HEK293 (cell line): Measurements from ENCODE around the gene FAM89B.

ENCODE experiments used
- CTCF ChIA-PET: fragments of 350-600 bp; formaldehyde crosslinking; extraction: SDS; loops from one replicate; lab custom pipeline; 2021; ENCODE audit warnings: antibody characterized with exemption; lab: Yijun Ruan, JAX
- POLR2A ChIA-PET: fragments of 300-600 bp; formaldehyde crosslinking; extraction: SDS; loops from one replicate; lab custom pipeline; 2020; ENCODE audit warnings: antibody characterized with exemption, inconsistent platforms; lab: Yijun Ruan, JAX
- H3K27ac ChIP-seq: fragments of 200-500 bp; sonication (Bioruptor generic); 2 replicates; pipeline ENCODE4 v1.5.1; 2014; ENCODE audit warnings: low read depth, low read length, control low read depth, inconsistent platforms; ENCODE audit errors: extremely low read depth
- H3K36me3 ChIP-seq, 2 experiments: fragments of 200-500 bp in 1 of 2; sonication (Bioruptor generic) in 1 of 2; 1 replicate in 1 of 2; 2 replicates in 1 of 2; pipeline ENCODE4 v1.5.1; 2014 to 2017; ENCODE audit warnings: inconsistent platforms in 2 of 2, low read length in 2 of 2; ENCODE audit not compliant: control insufficient read depth in 2 of 2, insufficient read depth in 1 of 2
- H3K4me1 ChIP-seq: fragments of 200-500 bp; sonication (Bioruptor generic); 2 replicates; pipeline ENCODE4 v1.5.1; 2014; ENCODE audit warnings: mild to moderate bottlenecking, low read length, inconsistent platforms; ENCODE audit not compliant: control insufficient read depth, insufficient read depth
- H3K4me3 ChIP-seq: 2 replicates; pipeline ENCODE4 v1.5.1; 2011; ENCODE audit warnings: low read depth, mild to moderate bottlenecking, control low read depth, low read length, moderate library complexity
- H3K9me3 ChIP-seq: fragments of 200-500 bp; sonication (Bioruptor generic); 2 replicates; pipeline ENCODE4 v1.5.1; 2014; ENCODE audit warnings: low read depth, low read length, inconsistent platforms; ENCODE audit not compliant: control insufficient read depth, insufficient read depth
- EGR2 ChIP-seq: fragments of 450-650 bp; formaldehyde crosslinking; IDR thresholded peaks from 2 replicates; pipeline ENCODE4 v1.5.1; 2016; ENCODE audit warnings: low read depth, missing biosample characterization, missing genetic modification characterization
- IKZF3 ChIP-seq: fragments of 450-650 bp; IDR thresholded peaks from 2 replicates; pipeline ENCODE4 v1.5.0; 2018; ENCODE audit warnings: missing biosample characterization, mild to moderate bottlenecking, missing genetic modification characterization, moderate library complexity
- KLF1 ChIP-seq: fragments of 450-650 bp; formaldehyde crosslinking; IDR thresholded peaks from 2 replicates; pipeline ENCODE4 v1.5.1; 2016; ENCODE audit warnings: missing biosample characterization, missing genetic modification characterization
- KLF10 ChIP-seq: fragments of 450-650 bp; IDR thresholded peaks from 2 replicates; pipeline ENCODE4 v1.5.1; 2018; ENCODE audit warnings: missing biosample characterization, mild to moderate bottlenecking, missing genetic modification characterization
- SP2 ChIP-seq: fragments of 450-650 bp; formaldehyde crosslinking; IDR thresholded peaks from 2 replicates; pipeline ENCODE4 v1.5.1; 2016; ENCODE audit warnings: missing biosample characterization, missing genetic modification characterization
- SP3 ChIP-seq: fragments of 450-650 bp; formaldehyde crosslinking; IDR thresholded peaks from 2 replicates; pipeline ENCODE4 v1.5.1; 2016; ENCODE audit warnings: missing biosample characterization, missing genetic modification characterization
- ZBTB48 ChIP-seq: fragments of 450-650 bp; formaldehyde crosslinking; IDR thresholded peaks from 2 replicates; pipeline ENCODE4 v1.5.1; 2016; ENCODE audit warnings: missing biosample characterization, missing genetic modification characterization
- ZBTB7A ChIP-seq: fragments of 450-650 bp; formaldehyde crosslinking; IDR thresholded peaks from 2 replicates; pipeline ENCODE4 v1.5.1; 2016; ENCODE audit warnings: low read depth, missing biosample characterization, missing genetic modification characterization
- ZBTB8A ChIP-seq: fragments of 450-650 bp; formaldehyde crosslinking; IDR thresholded peaks from 2 replicates; pipeline ENCODE4 v1.5.1; 2016; ENCODE audit warnings: missing biosample characterization, missing genetic modification characterization
- ZFP69B ChIP-seq: fragments of 450-650 bp; formaldehyde crosslinking; IDR thresholded peaks from 2 replicates; pipeline ENCODE4 v1.5.1; 2016; ENCODE audit warnings: missing biosample characterization, missing genetic modification characterization
- ZNF335 ChIP-seq: fragments of 450-650 bp; formaldehyde crosslinking; conservative IDR thresholded peaks from 2 replicates; pipeline ENCODE4 v1.5.1; 2016; ENCODE audit warnings: missing biosample characterization, missing genetic modification characterization
- ZNF561 ChIP-seq: fragments of 450-650 bp; IDR thresholded peaks from 2 replicates; pipeline ENCODE4 v1.5.1; 2018; ENCODE audit warnings: missing biosample characterization, missing genetic modification characterization, borderline replicate concordance
- ZNF600 ChIP-seq: fragments of 450-650 bp; formaldehyde crosslinking; IDR thresholded peaks from 2 replicates; pipeline ENCODE4 v1.5.1; 2016; ENCODE audit warnings: missing biosample characterization, missing genetic modification characterization
- ZNF660 ChIP-seq: fragments of 450-650 bp; IDR thresholded peaks from 2 replicates; pipeline ENCODE4 v1.5.1; 2018; ENCODE audit warnings: missing biosample characterization, mild to moderate bottlenecking, missing genetic modification characterization
- ZNF76 ChIP-seq: fragments of 450-650 bp; formaldehyde crosslinking; IDR thresholded peaks from 2 replicates; pipeline ENCODE4; 2016; ENCODE audit warnings: low read depth, missing biosample characterization, missing genetic modification characterization, borderline replicate concordance
- ZSCAN30 ChIP-seq: fragments of 450-650 bp; IDR thresholded peaks from 2 replicates; pipeline ENCODE4 v1.5.1; 2018; ENCODE audit warnings: missing biosample characterization, mild to moderate bottlenecking, missing genetic modification characterization, moderate library complexity
- TF ChIP-seq, protein P1 (sequence below): fragments of 450-650 bp; formaldehyde crosslinking; IDR thresholded peaks from 2 replicates; pipeline ENCODE4 v1.5.1; 2016; ENCODE audit warnings: missing biosample characterization, missing genetic modification characterization
- TF ChIP-seq, protein P2 (sequence below): fragments of 450-650 bp; formaldehyde crosslinking; optimal IDR thresholded peaks from 2 replicates; pipeline ENCODE3; 2016; ENCODE audit warnings: missing biosample characterization, mild to moderate bottlenecking, missing genetic modification characterization
- TF ChIP-seq, protein P3 (sequence below): fragments of 450-650 bp; formaldehyde crosslinking; IDR thresholded peaks from 2 replicates; pipeline ENCODE4 v1.5.1; 2016; ENCODE audit warnings: missing biosample characterization, missing genetic modification characterization
- TF ChIP-seq, protein P4 (sequence below): fragments of 450-650 bp; formaldehyde crosslinking; IDR thresholded peaks from 2 replicates; pipeline ENCODE4 v1.5.1; 2016; ENCODE audit warnings: missing biosample characterization, missing genetic modification characterization
- TF ChIP-seq, protein P5 (sequence below): fragments of 450-650 bp; formaldehyde crosslinking; IDR thresholded peaks from 2 replicates; pipeline ENCODE4 v1.5.1; 2016; ENCODE audit warnings: missing biosample characterization, missing genetic modification characterization

FAM89B gene

DNA sequence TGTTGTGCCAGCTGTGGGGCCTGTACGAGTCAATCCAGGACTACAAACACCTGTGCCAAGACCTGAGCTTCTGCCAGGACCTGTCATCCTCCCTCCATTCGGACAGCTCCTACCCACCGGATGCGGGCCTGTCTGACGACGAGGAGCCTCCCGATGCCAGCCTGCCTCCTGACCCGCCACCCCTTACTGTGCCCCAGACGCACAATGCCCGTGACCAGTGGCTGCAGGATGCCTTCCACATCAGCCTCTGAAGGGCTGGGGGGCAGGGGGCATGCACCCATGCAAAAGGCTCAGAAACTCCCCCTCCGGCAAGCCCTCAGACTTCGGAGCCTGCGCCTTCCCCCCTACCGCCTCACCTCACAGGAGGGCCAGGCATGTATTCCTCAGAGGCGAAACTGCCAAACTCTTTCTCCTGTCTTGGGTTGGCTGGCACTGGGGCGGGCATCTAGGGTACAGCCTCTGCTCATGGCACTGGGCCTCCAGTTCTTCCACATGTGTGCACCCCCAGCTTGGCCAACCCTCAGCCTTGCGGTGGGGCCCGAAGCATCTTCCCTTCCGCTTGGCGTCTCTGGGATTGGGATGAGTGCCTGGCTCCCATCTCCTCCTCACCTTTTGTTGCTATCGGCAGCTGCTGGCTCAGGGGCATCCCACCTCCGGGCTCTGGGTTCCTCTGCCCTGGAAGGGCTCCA is 1.2 kb downstream of the FAM89B start (continued):
- TF ChIP-seq, protein P1, sequence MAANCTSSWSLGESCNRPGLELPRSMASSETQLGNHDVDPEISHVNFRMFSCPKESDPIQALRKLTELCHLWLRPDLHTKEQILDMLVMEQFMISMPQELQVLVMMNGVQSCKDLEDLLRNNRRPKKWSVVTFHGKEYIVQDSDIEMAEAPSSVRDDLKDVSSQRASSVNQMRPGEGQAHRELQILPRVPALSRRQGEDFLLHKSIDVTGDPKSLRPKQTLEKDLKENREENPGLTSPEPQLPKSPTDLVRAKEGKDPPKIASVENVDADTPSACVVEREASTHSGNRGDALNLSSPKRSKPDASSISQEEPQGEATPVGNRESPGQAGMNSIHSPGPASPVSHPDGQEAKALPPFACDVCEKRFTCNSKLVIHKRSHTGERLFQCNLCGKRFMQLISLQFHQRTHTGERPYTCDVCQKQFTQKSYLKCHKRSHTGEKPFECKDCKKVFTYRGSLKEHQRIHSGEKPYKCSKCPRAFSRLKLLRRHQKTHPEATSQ = no peak
- TF ChIP-seq, all 188 proteins: peak for 6

DNA sequence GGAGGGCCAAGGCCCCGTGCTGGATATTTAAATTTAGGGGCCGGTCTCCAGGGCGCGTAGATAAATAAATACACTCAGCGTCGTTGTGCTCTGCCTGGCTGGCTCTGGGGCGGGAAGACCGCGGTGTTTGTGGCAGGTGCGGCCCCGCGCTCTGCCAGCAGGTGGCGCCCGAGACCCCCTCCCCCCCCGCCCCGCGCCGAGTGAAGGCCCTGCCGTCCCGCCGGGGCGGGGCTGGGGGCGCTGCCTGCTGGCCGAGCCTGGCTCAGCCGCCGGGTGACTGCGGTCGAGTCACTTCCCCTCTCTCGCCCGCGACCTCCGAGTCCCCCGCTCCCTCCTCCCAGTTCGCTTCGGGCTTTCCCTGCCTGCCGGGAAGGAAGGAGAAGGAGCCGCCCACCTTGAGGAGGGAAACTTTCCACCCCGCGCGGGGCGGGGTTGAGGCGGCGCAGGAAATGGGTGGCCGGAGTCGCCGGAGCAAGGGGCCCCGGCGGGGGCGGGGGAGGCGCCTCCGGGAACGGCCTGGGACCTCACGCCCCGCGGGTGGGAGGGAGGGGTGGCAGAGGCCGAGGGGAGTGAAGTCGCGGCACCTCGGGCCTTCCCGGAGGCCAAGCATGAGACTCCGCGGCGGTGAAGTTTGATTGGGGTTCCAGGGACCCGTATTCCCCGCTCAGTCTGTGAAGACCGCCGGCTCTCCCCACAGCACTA is 1.9 kb downstream of the FAM89B start:
- ChIA-PET CTCF (interaction anchor here (1.2 to 5.6 kb wide), 6 partner anchors 13 to 41 kb away, joined by 4 to 133 read pairs (median 10); no protein-coding TSS in a partner anchor), POLR2A (interaction anchor here (1.1 kb wide), 1 partner anchor 19 kb away, joined by 3 read pairs; no protein-coding TSS in a partner anchor)
- peak overlapping the region; percentile 57 for H3K27ac ChIP-seq
- H3K4me3 ChIP-seq = peak overlapping the region; percentile 39
- no peaks in the 10 kb centered on the region for H3K9me3 ChIP-seq
- H3K36me3 ChIP-seq = peaks cover 0 to 10% of the 10 kb centered on the region in 2 experiments; a peak in 1 of 3 replicates
- peaks cover 17% of the 10 kb centered on the region; the same call in 1 of the 2 replicates for H3K4me1 ChIP-seq
- peak; percentile 49; the same call in 1 of the 2 replicates for TF ChIP-seq ZBTB48
- TF ChIP-seq SP3 (tag by site-specific recombination) = peak; percentile 74
- TF ChIP-seq, protein P2, sequence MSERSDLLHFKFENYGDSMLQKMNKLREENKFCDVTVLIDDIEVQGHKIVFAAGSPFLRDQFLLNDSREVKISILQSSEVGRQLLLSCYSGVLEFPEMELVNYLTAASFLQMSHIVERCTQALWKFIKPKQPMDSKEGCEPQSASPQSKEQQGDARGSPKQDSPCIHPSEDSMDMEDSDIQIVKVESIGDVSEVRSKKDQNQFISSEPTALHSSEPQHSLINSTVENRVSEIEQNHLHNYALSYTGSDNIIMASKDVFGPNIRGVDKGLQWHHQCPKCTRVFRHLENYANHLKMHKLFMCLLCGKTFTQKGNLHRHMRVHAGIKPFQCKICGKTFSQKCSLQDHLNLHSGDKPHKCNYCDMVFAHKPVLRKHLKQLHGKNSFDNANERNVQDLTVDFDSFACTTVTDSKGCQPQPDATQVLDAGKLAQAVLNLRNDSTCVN (tag by site-specific recombination) = peak; percentile 37
- TF ChIP-seq ZBTB8A (tag by site-specific recombination) = 0 out of 2 replicates have a peak, but pooled peaks have one; percentile 3
- peak; percentile 22; the same call in 1 of the 2 replicates for TF ChIP-seq EGR2
- TF ChIP-seq IKZF3 (tag by site-specific recombination) = 0 out of 2 replicates have a peak, but pooled peaks have one; percentile 16
- TF ChIP-seq KLF10 (tag by site-specific recombination) = peak; percentile 85; the same call in 1 of the 2 replicates
- no peak for TF ChIP-seq ZBTB7A
- TF ChIP-seq, protein P3, sequence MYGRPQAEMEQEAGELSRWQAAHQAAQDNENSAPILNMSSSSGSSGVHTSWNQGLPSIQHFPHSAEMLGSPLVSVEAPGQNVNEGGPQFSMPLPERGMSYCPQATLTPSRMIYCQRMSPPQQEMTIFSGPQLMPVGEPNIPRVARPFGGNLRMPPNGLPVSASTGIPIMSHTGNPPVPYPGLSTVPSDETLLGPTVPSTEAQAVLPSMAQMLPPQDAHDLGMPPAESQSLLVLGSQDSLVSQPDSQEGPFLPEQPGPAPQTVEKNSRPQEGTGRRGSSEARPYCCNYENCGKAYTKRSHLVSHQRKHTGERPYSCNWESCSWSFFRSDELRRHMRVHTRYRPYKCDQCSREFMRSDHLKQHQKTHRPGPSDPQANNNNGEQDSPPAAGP (tag by site-specific recombination) = no peak
- TF ChIP-seq, protein P4, sequence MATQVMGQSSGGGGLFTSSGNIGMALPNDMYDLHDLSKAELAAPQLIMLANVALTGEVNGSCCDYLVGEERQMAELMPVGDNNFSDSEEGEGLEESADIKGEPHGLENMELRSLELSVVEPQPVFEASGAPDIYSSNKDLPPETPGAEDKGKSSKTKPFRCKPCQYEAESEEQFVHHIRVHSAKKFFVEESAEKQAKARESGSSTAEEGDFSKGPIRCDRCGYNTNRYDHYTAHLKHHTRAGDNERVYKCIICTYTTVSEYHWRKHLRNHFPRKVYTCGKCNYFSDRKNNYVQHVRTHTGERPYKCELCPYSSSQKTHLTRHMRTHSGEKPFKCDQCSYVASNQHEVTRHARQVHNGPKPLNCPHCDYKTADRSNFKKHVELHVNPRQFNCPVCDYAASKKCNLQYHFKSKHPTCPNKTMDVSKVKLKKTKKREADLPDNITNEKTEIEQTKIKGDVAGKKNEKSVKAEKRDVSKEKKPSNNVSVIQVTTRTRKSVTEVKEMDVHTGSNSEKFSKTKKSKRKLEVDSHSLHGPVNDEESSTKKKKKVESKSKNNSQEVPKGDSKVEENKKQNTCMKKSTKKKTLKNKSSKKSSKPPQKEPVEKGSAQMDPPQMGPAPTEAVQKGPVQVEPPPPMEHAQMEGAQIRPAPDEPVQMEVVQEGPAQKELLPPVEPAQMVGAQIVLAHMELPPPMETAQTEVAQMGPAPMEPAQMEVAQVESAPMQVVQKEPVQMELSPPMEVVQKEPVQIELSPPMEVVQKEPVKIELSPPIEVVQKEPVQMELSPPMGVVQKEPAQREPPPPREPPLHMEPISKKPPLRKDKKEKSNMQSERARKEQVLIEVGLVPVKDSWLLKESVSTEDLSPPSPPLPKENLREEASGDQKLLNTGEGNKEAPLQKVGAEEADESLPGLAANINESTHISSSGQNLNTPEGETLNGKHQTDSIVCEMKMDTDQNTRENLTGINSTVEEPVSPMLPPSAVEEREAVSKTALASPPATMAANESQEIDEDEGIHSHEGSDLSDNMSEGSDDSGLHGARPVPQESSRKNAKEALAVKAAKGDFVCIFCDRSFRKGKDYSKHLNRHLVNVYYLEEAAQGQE = no peak
- peak; percentile 7; the same call in 1 of the 2 replicates for TF ChIP-seq ZFP69B (tag by site-specific recombination)
- TF ChIP-seq ZNF561 (tag by site-specific recombination) = peak; percentile 31; the same call in 1 of the 2 replicates
- no peak; the same call in 1 of the 2 replicates for TF ChIP-seq ZNF76 (tag by site-specific recombination)
- peak; percentile 22; the same call in 1 of the 2 replicates for TF ChIP-seq ZNF660 (tag by site-specific recombination)
- peak; percentile 45; the same call in 1 of the 2 replicates for TF ChIP-seq KLF1 (tag by site-specific recombination)
- 0 out of 2 replicates have a peak, but pooled peaks have one; percentile 19 for TF ChIP-seq ZSCAN30 (tag by site-specific recombination)
- TF ChIP-seq, protein P1 = 0 out of 2 replicates have a peak, but pooled peaks have one; percentile 23
- peak; percentile 69 for TF ChIP-seq ZNF335 (tag by site-specific recombination)
- TF ChIP-seq SP2 (tag by site-specific recombination) = peak; percentile 85
- TF ChIP-seq, protein P5, sequence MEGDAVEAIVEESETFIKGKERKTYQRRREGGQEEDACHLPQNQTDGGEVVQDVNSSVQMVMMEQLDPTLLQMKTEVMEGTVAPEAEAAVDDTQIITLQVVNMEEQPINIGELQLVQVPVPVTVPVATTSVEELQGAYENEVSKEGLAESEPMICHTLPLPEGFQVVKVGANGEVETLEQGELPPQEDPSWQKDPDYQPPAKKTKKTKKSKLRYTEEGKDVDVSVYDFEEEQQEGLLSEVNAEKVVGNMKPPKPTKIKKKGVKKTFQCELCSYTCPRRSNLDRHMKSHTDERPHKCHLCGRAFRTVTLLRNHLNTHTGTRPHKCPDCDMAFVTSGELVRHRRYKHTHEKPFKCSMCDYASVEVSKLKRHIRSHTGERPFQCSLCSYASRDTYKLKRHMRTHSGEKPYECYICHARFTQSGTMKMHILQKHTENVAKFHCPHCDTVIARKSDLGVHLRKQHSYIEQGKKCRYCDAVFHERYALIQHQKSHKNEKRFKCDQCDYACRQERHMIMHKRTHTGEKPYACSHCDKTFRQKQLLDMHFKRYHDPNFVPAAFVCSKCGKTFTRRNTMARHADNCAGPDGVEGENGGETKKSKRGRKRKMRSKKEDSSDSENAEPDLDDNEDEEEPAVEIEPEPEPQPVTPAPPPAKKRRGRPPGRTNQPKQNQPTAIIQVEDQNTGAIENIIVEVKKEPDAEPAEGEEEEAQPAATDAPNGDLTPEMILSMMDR = peak; percentile 45; the same call in 1 of the 2 replicates
- no peak for TF ChIP-seq ZNF600 (tag by site-specific recombination)
